AG09319 (cell line): Measurements from ENCODE around the gene PNCK.

ENCODE experiments used
- DNase-seq: peaks from one replicate; pipeline ENCODE4 v3.0.0-alpha.2; 2010; ENCODE audit warnings: low read depth; ENCODE audit errors: extremely low read depth
- TF ChIP-seq, protein P1 (sequence below): IDR thresholded peaks from 2 replicates; pipeline ENCODE4 v1.5.1; 2011; ENCODE audit warnings: low read depth, mild to moderate bottlenecking, inconsistent platforms, low read length, moderate library complexity

PNCK gene

DNA sequence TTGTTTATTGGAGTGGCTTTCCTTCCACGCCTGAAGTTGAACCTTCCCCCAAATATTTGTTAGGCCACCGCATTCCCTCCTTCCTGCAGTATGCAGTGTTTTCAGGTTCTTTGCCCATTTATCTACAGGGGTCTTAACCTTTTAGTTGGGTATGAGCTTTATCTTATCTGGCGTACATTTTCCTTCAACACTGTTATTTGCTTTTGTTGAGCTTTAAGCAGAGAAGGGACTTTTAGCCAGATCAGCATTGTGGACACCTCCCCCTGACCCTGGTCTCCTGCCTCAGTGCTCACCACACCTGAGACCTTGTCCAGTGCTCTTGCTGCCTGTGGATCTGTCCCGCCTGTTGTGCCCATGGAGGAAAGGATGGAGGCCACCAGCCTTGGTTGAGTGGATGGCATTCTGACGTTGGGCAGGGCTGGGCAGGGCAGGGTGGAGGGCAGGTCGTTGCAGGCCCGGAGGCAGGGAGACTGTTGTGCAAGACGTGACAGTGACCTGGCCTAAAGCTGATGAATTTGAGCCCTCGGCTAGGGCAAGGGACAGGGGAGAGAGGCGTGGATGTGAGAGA is 27.6 kb downstream of the PNCK start:
- TF ChIP-seq, protein P1, sequence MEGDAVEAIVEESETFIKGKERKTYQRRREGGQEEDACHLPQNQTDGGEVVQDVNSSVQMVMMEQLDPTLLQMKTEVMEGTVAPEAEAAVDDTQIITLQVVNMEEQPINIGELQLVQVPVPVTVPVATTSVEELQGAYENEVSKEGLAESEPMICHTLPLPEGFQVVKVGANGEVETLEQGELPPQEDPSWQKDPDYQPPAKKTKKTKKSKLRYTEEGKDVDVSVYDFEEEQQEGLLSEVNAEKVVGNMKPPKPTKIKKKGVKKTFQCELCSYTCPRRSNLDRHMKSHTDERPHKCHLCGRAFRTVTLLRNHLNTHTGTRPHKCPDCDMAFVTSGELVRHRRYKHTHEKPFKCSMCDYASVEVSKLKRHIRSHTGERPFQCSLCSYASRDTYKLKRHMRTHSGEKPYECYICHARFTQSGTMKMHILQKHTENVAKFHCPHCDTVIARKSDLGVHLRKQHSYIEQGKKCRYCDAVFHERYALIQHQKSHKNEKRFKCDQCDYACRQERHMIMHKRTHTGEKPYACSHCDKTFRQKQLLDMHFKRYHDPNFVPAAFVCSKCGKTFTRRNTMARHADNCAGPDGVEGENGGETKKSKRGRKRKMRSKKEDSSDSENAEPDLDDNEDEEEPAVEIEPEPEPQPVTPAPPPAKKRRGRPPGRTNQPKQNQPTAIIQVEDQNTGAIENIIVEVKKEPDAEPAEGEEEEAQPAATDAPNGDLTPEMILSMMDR: no peak
- no peak for DNase-seq

GRCh38 chrX:153645151-153645550 is 28.5 kb downstream of the PNCK start:
- DNase-seq: no peak

GRCh38 chrX:153644356-153645125 is 29.1 kb downstream of the PNCK start:
- TF ChIP-seq, protein P1: no peak
- DNase-seq: no peak

More at GRCh38 chrX:153645151-153645550, 28.5 kb downstream of the PNCK start:
- TF ChIP-seq, protein P1: no peak

- TF ChIP-seq, protein P1: no peak
- DNase-seq: no peak
Measured at GRCh38 chrX:153643431-153644351, 29.9 kb downstream of the PNCK start.

- TF ChIP-seq, protein P1: no peak
- no peak for DNase-seq
Measured at GRCh38 chrX:153642655-153643430, 30.8 kb downstream of the PNCK start.

GRCh38 chrX:153642051-153642654 is 31.5 kb downstream of the PNCK start:
- DNase-seq: no peak
- TF ChIP-seq, protein P1: no peak
